OCI-LY3 (cell line): ENCODE measurements around the gene FAM135A.

ENCODE experiments used
- H2AFZ ChIP-seq: fragments of 200-600, 300-600 bp; shearing (Covaris generic); 2 replicates; pipeline ENCODE4 v1.6.0; 2014; ENCODE audit warnings: antibody characterized with exemption, low read depth, low read length
- H3K27ac ChIP-seq: fragments of 200-600, 300-600 bp; sonication (generic); 2 replicates; pipeline ENCODE4 v1.5.1; 2014; ENCODE audit warnings: mild to moderate bottlenecking, low read length, moderate library complexity, mixed read lengths
- H3K27me3 ChIP-seq: fragments of 200-600, 300-600 bp; sonication (generic); 2 replicates; pipeline ENCODE4 v1.6.1; 2014; ENCODE audit warnings: low read depth, low read length, mixed read lengths
- H3K36me3 ChIP-seq: fragments of 200-600, 300-600 bp; sonication (generic); replicated peaks from 2 replicates; pipeline ENCODE3; 2014; ENCODE audit warnings: low read depth, low read length, mixed read lengths
- H3K4me1 ChIP-seq: fragments of 300-600, 200-600 bp; sonication (generic); 2 replicates; pipeline ENCODE4 v1.6.1; 2014; ENCODE audit warnings: low read length, mixed read lengths
- H3K4me2 ChIP-seq: fragments of 200-600, 300-600 bp; sonication (generic); 2 replicates; pipeline ENCODE4 v1.6.1; 2014; ENCODE audit warnings: low read length, mixed read lengths
- H3K4me3 ChIP-seq: fragments of 300-600, 200-600 bp; sonication (generic); 2 replicates; pipeline ENCODE4 v1.5.1; 2014; ENCODE audit warnings: antibody characterized with exemption, mild to moderate bottlenecking, low read length, moderate library complexity
- H3K79me2 ChIP-seq: fragments of 300-600, 200-600 bp; shearing (Covaris generic); 2 replicates; pipeline ENCODE4 v1.6.1; 2014; ENCODE audit warnings: mild to moderate bottlenecking, low read length, mixed read lengths
- H3K9ac ChIP-seq: fragments of 300-600, 200-600 bp; shearing (Covaris generic); 2 replicates; pipeline ENCODE4 v1.6.0; 2014; ENCODE audit warnings: mild to moderate bottlenecking, low read length, moderate library complexity
- H3K9me3 ChIP-seq: fragments of 200-600, 300-600 bp; shearing (Covaris generic); 2 replicates; pipeline ENCODE4 v1.6.1; 2014; ENCODE audit warnings: low read length, mixed read lengths; ENCODE audit not compliant: insufficient read depth
- H4K20me1 ChIP-seq: fragments of 200-600, 300-600 bp; sonication (generic); 2 replicates; pipeline ENCODE4 v1.6.1; 2016; ENCODE audit warnings: low read length, mixed read lengths; ENCODE audit not compliant: insufficient read depth
- EZH2phosphoT487 ChIP-seq: fragments of 200-600 bp; shearing (Covaris generic); IDR thresholded peaks from 2 replicates; pipeline ENCODE4 v1.6.1; 2018; ENCODE audit warnings: antibody characterized with exemption, mixed run types, low read depth
- TF ChIP-seq, protein P1 (sequence below): fragments of 200-600, 300-600 bp; sonication (generic); IDR thresholded peaks from 2 replicates; pipeline ENCODE4 v1.5.1; 2014; ENCODE audit warnings: antibody characterized with exemption, low read length, low read depth

Gene FAM135A

DNA sequence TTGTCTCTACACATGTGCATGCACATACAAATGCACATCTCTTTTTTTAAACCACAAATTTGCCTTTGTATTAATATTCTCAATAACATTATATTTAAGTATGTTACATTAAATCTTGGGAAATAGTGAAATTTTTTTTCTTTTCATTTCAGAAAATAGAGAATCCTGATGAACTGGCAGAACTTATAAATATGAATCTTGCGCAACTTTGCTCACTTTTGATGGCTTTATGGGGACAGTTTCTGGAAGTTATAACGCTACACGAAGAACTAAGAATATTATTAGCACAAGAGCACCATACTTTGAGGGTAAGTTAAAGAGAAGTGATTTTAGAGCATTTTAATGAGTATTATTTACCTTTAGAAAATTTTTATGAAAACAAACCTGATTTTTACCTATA, 89.2 kb downstream of the FAM135A start:
- Histone ChIP-seq H3K9me3 (peaks cover 12% of the 10 kb centered on the region), H3K4me2 (no peak overlapping the region), H3K36me3 (peaks cover 48% of the 10 kb centered on the region), H3K27ac (no peak overlapping the region), H2AFZ (no peak overlapping the region), H3K27me3 (no peaks in the 10 kb centered on the region), H3K4me1 (no peaks in the 10 kb centered on the region), H3K79me2 (no peaks in the 10 kb centered on the region), H4K20me1 (no peaks in the 10 kb centered on the region), H3K9ac (no peak overlapping the region), H3K4me3 (no peak overlapping the region)
- no peak for TF ChIP-seq EZH2phosphoT487
- TF ChIP-seq, protein P1, sequence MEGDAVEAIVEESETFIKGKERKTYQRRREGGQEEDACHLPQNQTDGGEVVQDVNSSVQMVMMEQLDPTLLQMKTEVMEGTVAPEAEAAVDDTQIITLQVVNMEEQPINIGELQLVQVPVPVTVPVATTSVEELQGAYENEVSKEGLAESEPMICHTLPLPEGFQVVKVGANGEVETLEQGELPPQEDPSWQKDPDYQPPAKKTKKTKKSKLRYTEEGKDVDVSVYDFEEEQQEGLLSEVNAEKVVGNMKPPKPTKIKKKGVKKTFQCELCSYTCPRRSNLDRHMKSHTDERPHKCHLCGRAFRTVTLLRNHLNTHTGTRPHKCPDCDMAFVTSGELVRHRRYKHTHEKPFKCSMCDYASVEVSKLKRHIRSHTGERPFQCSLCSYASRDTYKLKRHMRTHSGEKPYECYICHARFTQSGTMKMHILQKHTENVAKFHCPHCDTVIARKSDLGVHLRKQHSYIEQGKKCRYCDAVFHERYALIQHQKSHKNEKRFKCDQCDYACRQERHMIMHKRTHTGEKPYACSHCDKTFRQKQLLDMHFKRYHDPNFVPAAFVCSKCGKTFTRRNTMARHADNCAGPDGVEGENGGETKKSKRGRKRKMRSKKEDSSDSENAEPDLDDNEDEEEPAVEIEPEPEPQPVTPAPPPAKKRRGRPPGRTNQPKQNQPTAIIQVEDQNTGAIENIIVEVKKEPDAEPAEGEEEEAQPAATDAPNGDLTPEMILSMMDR: no peak

GRCh38 chr6:70503813-70504465, 90.6 kb downstream of the FAM135A start:
- Histone ChIP-seq H3K4me1 (no peaks in the 10 kb centered on the region), H4K20me1 (no peaks in the 10 kb centered on the region), H2AFZ (no peak overlapping the region), H3K4me3 (no peak overlapping the region), H3K36me3 (peaks cover 50% of the 10 kb centered on the region), H3K27me3 (no peaks in the 10 kb centered on the region), H3K9me3 (peaks cover 12% of the 10 kb centered on the region), H3K9ac (no peak overlapping the region), H3K27ac (no peak overlapping the region), H3K79me2 (no peaks in the 10 kb centered on the region), H3K4me2 (no peak overlapping the region)
- TF ChIP-seq, protein P1: no peak
- no peak for TF ChIP-seq EZH2phosphoT487

- Histone ChIP-seq H3K79me2 (no peaks in the 10 kb centered on the region), H3K9me3 (peaks cover 12% of the 10 kb centered on the region), H3K4me2 (no peak overlapping the region), H4K20me1 (no peaks in the 10 kb centered on the region), H3K4me3 (no peak overlapping the region), H3K27me3 (no peaks in the 10 kb centered on the region), H2AFZ (no peak overlapping the region), H3K36me3 (peaks cover 47% of the 10 kb centered on the region), H3K4me1 (no peaks in the 10 kb centered on the region), H3K9ac (no peak overlapping the region), H3K27ac (no peak overlapping the region)
- TF ChIP-seq, protein P1: no peak
- no peak for TF ChIP-seq EZH2phosphoT487
Measured at GRCh38 chr6:70506321-70506720, 93.0 kb downstream of the FAM135A start.

DNA sequence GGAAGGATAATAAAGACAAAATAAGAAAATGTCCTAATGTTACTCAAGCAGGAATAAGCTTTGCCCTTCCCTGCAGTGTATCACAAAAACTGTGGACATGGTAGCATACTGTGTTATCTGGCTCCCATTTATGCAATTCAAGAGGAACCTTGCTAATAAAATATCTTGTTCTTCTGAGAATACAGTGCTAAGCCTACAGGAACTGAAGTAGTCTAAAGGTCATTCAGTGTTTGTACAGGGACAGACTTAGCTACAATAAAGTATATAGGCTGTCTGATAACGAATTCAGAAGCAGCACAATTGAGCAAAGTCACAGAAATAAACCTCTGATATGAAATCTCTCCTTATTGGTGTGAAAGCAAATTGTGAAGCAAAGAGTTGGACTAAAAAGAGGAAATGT, 93.9 kb downstream of the FAM135A start:
- H3K4me1 ChIP-seq: no peaks in the 10 kb centered on the region
- no peak overlapping the region for H3K4me2 ChIP-seq
- H3K36me3 ChIP-seq: peaks cover 42% of the 10 kb centered on the region
- H3K9ac ChIP-seq: no peak overlapping the region
- no peaks in the 10 kb centered on the region for H3K27me3 ChIP-seq
- no peak for TF ChIP-seq EZH2phosphoT487
- TF ChIP-seq, protein P1: no peak
- H3K27ac ChIP-seq: no peak overlapping the region
- H3K79me2 ChIP-seq: no peaks in the 10 kb centered on the region
- no peaks in the 10 kb centered on the region for H4K20me1 ChIP-seq
- H2AFZ ChIP-seq: no peak overlapping the region
- peaks cover 12% of the 10 kb centered on the region for H3K9me3 ChIP-seq
- no peak overlapping the region for H3K4me3 ChIP-seq
